Body of pancreas (tissue), 4 donors: ENCODE measurements around the gene SLC22A23.

ENCODE experiments used
- POLR2A ChIP-seq, 3 donors: fragments of 450-650 bp; IDR thresholded peaks; one replicate each; pipeline ENCODE4 v1.6.1; 2016; ENCODE audit warnings: antibody characterized with exemption in 3 of 3, mild to moderate bottlenecking in 2 of 3
- TF ChIP-seq, protein P1 (sequence below), 7 experiments: fragments of 450-650 bp in 4 of 7; fragments of 200-600 bp in 3 of 7; sonication (generic) in 3 of 7; IDR thresholded peaks; one replicate each; pipeline ENCODE4 v1.5.1; 2016 to 2019; ENCODE audit warnings: antibody characterized with exemption in 7 of 7

GRCh38 chr6:3287976-3288707 lies 168.7 kb downstream of the SLC22A23 start:
- no peak for TF ChIP-seq POLR2A (IDR thresholded peaks at IDR 0.05)
- TF ChIP-seq, protein P1, sequence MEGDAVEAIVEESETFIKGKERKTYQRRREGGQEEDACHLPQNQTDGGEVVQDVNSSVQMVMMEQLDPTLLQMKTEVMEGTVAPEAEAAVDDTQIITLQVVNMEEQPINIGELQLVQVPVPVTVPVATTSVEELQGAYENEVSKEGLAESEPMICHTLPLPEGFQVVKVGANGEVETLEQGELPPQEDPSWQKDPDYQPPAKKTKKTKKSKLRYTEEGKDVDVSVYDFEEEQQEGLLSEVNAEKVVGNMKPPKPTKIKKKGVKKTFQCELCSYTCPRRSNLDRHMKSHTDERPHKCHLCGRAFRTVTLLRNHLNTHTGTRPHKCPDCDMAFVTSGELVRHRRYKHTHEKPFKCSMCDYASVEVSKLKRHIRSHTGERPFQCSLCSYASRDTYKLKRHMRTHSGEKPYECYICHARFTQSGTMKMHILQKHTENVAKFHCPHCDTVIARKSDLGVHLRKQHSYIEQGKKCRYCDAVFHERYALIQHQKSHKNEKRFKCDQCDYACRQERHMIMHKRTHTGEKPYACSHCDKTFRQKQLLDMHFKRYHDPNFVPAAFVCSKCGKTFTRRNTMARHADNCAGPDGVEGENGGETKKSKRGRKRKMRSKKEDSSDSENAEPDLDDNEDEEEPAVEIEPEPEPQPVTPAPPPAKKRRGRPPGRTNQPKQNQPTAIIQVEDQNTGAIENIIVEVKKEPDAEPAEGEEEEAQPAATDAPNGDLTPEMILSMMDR (IDR thresholded peaks at IDR 0.05) = no peak
